HG02938 (cell line): Measurements from ENCODE around the gene NFASC.

ENCODE experiments used
- ATAC-seq: cut with Tn5 transposase; IDR thresholded peaks from one replicate; pipeline ENCODE4 v1.9.1; 2021; ENCODE audit warnings: mild to moderate bottlenecking, moderate library complexity; ENCODE audit not compliant: unreplicated experiment

The NFASC gene

DNA sequence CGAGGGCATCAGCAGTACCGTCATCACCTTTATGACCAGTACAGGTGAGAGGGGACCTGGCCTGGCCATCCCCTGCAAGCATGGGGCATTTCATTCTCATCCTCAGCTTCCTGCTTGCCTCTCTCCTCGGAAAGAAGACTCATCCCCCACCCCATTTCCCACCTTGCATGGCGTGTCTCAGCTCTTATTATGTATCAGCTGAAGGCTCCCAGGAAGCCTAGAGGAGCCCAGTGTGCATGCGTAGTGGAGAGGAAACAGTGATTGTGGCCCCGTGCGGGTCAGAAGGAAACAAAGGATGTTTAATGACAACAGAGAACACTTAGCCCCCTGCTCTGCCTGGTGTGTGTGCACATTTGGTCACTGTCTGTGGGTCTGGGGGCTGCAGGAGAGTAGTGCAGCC lies 132.0 kb downstream of the NFASC start:
- ATAC-seq, result no peak

DNA sequence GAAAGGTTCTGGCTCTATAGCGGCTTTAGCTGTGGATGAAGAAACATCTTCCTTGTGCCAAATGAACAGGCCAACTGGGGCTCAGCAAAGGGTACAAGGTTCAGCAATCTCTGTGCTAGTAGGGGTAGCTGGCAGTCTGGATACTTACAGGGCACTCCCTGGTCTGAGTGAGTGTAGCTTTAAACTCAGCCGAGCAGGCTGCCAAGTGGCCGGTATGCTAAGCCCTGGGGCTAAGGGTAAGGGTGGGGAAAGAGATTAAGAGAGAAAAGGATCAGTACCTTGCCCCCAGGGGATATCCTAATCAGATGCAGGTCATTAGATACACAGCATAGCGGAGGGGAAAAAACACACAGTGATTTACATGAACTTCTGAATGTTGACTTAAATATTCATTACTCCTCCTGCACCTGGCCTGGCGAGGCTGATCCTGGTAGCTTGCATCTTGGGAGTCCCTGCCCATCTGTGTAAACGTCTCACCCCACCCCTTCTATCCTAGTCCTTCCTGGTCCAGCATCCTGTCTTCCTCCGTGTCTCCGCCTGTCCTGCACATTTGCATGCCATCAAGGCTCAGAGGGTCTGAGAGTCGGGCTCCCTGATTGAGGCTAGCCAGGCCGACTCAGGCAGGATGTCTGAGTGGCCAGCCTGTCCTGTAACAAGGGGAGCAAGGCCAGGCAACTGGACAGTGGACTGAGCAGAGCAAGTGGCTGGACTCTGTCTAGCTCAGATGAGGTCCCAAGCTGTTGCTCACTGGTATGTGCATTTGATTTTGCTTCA lies 132.9 kb downstream of the NFASC start:
- ATAC-seq, result no peak

DNA sequence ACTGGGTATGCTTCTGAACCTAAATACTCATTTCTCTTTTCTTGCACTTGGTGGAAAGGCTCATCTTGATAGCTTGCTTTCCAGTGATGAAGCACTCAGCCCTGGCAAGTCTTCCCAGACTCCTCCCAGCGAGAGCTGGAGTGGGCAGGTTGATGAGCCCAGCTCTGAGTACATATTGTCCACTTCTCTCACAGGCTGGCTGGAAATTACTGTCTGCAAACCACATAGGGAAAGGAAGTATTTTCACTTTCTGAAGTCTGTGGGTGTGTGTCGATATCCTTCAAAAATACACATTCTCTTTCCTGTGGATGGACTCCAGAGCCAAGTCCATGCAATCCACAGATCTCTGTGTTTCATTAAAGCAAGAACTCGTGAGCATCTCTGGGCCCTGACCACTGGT lies 133.7 kb downstream of the NFASC start:
- no peak for ATAC-seq

DNA sequence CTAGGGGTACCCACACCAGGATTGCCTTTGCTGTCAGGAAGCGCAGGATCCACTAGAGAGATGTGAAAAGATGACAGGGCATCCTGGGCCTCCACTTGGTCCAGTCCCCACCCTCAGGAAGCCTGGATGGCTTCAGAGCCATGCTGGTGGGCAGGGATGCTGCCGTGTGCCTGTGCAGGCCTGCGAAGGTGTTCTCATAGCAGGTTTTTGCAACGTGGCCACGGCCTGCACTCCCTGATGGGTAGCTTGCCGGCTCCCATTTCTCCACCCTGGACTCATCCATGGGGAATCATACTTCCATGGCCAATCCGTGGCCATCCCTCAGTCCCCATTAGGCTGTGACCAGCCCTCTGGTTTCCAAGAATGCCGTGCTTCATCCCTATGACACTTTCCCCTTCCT lies 138.2 kb downstream of the NFASC start:
- ATAC-seq, result no peak

DNA sequence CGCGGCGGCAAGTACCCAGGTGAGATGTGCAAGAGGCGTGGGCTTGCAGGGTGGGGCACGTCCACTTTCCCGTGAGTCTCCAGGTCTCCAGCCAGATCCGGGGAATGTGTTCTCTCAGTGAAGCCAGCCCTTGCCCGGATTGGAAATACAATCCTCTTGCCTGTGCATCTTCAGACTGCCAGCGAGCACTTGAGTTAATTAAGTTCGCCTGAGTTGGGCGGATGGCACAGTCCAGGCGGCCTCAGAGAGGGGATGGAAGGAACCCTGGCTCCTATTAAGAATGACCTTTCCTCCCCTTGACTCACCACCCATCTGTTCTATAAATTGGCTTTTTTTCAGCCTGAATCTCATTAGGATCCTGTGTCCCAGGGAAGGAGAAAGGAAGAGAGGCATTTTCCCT lies 139.0 kb downstream of the NFASC start:
- no peak for ATAC-seq

DNA sequence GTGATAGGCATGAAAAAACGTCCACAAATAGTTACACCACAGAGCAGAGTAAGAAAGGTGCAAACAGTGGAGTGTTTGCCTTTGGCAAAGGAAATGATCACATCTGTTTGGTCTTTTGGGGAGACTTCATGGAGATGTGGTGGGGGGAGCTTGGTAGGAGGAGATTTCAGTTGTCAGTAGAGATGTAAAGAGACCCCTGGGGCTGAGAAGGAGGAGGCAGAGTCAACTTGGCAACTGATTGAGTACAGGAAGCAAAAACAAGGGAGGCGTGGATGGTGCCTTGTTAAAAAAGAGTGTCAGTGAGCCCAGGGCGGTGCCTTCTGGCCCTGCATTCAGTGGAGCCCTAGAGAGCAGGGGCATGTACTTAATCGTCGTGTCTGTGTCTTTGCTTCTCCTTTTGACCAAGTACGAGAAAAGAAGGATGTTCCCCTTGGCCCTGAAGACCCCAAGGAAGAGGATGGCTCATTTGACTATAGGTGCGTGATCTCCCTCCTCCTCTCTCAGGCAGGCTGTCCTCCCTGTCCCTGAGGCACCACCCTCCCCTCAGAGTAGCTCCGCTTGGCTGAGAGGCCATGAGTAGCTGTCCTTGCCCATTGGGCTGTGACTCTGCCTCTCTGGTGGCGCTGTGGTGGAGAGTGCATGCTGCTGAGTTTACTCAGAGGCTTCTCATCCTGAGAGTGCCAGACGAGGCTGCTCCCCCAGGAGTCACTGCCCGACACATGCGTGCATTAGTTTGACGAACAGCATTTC lies 141.9 kb downstream of the NFASC start:
- ATAC-seq, result no peak

DNA sequence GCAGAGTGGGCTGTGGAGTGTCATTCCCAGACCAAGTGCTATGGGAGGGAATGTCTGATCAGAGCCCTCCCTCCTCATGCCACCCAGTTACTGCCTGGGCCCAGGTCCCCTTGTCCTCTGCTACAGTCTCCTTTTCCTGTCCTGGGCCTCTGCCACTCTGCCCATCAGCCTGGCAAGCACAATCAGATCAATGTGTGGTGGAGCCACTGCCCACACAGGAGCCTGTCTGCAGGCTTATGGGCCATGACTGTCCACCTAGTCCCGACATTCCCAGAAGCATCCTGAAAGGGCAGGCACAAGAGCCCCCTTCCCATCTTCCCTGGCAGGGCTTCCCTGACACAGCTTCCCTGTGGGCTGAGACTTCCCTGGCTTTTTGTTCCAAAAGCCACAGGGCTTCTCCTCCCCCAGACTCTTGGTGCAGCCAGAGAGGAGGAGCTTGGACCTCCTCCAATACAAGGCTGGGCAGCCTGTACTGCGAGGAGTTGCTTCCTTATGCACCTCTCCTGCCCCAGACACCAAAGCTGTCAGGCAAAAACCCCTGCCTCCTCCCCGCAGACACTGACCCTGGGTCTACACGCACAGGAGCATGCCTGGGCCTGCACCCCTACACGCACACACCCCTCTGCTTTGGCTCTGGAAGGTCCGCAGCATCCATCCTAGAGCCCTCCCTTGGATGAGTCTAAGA lies 143.2 kb downstream of the NFASC start:
- no peak for ATAC-seq

DNA sequence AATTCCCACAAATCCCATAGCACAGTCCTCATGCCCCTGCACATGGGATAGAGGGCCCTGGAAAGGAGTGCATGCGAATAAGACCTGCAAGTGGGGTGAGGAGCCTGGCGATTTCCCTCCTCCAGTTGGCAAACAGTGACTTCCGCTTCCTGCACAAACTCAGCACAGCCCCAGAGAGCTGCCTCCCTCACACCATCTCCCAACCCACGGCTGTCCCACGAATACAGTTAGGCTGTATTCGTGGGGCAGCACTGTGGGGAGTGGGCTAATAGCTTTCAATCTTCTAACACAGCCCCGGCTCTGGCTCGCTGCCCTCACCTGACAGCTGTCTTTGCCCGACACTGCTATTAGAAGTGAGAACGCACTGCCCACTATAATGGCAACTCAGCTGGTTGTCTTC lies 144.1 kb downstream of the NFASC start:
- no peak for ATAC-seq

DNA sequence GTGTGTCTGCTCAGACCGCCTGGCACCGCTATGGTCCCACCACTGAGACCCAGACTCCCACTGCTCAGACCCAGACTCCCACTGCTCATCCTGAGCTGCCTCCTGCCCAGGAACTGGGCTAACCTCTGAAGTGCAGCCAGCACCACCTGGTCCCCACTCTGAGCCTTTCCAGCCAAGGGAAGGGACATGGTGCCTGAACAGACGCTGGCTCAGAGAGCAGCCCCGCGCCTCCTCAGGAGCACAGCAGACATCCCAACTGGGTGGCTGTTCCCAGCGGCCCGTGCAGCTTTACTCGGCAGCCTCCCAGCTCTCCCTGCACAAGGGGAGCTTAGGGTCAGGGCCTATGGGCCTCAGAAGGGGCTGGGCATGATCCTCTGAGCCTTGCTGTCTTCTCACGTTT lies 144.6 kb downstream of the NFASC start:
- ATAC-seq, result no peak

DNA sequence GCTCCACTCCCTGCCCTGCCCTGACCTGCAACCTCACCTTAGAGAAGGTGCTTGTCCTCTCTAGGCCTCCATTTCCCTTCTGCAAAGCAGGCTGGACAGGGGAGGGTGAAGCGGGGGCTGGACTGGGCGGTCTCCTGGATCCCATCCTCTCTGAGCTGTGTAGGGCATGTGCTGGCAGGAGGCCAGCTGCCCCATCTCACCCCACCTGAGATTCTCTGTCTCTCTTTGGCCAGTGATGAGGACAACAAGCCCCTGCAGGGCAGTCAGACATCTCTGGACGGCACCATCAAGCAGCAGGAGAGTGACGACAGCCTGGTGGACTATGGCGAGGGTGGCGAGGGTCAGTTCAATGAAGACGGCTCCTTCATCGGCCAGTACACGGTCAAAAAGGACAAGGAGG lies 145.4 kb downstream of the NFASC start:
- no peak for ATAC-seq

DNA sequence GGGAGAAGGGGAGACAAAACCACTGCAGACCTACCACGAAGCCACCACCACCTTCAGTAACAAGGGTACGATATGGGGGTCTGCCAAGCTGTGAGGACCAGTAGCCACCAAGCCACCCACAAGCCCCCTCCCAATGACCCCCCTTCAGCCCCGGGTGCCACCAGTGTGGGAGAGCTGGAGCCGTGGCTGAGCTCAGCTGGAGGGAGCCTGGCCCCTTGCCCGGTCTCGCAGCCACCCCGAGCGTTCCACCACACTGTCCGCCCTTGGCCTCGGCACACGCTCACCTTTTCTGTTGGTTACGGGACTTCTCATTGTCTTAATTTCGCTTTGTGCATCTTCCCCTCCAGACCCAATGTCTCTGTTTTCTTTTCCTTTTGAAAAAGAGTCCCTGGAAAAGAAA lies 145.9 kb downstream of the NFASC start:
- ATAC-seq, result no peak

DNA sequence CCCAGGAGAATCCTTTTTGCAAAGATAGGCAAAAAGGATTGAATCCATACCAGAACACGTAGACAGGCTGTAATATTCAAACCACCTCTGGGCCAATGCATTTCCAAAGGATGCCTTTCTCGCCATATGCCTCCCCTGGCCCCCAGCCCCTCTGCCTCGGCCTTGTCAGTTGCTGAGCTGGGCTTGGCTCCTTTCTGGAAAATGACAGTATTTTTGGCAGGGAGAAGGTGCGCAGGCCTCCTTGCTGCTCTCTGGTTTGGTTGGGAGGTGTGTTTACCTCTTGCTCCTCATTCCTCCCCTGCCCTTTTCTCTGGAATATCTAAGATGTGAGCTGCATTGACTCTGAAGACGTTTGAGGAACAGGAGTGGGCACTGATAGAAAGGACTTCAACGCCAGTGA lies 146.3 kb downstream of the NFASC start:
- ATAC-seq, result no peak

DNA sequence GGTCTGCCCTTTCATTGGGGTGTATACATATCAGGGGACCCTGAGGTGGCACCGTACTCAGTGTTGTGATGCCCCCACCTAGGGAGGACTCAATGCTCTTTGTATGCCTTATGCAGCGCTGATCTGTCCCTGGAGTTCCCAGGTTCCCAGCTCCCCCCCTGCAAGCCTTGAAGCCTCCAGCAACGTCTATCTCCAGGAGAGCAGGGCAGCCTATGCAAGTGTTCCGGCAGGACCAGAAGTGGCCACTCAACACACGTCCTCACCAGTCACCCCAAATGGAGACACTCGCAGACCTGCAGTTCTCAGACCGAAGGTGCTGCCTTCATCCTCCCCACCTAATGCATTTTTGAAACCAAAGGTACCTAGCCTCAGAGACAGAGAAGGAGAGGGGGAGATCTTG lies 147.1 kb downstream of the NFASC start:
- no peak for ATAC-seq

DNA sequence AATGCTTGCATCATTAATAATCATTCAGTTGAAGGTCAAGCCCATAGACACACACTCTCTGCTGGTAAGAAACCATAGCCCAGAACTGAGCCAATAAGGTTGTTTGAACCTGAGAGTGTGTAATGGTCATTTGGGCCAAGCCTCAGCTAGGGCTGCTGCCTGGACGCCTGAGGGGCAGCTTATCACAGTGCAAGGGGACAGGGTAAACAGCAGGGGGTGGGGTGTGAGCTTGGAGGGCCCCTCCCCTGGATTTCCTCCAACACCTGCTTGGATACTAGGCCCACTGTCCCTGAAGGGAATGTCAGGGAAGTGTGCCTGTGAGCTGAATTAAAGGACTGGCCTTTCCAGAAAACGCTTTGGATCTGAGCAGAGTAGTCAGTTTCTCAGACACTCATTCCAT lies 147.7 kb downstream of the NFASC start:
- no peak for ATAC-seq

DNA sequence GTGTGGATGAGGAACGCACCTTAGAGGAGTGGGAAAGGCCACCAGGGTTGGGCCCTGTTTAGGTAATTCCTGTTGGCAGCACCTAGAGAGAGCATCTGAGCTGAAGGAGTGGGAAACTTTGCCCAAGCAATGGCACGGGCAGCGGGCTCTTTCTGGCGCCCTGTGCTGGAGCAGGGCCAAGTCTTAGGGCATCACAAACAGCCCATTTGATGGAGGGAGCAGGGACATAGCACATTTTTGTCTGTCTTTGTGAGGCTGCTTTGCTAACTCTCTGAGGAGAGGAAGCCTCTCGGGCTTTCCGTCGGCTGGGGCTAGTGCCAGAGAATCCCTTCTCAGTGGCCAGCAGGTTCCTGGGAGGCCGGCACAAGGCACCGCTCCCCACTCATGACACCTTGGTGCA lies 149.8 kb downstream of the NFASC start:
- ATAC-seq, result no peak

DNA sequence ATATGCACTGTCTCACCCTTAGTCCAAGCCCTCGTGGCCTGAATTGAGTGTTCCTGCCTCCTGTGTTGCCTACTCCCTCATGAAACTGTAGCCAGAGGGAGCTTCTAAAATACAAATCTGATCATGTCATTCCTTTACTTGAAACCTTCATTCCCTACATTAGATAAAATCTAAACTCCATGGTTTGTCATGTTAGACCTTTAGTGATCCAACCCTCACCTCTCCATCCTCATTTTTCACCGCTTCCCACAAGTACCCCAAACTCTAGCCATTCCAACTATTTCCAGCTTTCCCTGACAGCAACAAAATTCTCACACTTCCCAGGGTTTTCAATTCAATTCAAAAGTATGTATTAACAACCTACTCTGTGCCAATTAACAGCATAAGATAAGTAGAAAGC lies 154.0 kb downstream of the NFASC start:
- ATAC-seq, result no peak

DNA sequence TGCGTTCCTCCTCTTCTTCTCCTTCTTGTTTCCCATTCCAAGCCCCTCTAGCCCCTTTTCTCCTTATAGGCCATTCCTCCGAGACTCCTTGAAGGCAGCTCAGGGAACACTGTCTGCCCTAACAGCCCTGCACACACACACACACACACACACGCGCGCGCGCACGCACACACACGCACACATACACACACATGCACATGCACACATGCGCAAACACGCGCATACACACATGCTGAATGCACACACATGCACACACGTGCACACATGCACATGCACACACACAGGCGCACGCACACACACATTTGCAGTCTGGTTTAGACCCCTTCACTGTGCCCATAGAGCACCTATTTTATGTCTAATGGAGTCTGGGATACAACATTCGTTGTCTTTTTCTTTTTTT lies 154.6 kb downstream of the NFASC start:
- no peak for ATAC-seq

DNA sequence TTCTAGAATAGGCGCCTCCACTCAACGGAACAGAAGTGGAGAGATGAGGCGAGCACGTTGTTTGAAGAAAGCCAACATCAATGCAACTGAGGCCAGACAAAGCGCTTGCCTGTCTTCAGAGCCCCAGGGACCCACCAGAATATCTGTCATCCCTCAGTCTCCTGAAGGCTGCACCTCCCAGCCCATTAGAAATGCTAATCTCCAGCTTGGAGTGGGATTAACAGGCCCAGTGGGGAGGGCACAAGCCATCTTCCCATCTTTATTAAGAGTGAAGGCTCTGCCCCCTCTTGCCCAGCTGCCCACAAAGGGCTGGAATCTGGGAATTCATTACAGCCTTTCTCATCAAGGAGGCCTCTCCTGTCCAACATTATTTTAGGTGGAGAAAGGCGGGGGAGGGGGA lies 155.5 kb downstream of the NFASC start:
- no peak for ATAC-seq

DNA sequence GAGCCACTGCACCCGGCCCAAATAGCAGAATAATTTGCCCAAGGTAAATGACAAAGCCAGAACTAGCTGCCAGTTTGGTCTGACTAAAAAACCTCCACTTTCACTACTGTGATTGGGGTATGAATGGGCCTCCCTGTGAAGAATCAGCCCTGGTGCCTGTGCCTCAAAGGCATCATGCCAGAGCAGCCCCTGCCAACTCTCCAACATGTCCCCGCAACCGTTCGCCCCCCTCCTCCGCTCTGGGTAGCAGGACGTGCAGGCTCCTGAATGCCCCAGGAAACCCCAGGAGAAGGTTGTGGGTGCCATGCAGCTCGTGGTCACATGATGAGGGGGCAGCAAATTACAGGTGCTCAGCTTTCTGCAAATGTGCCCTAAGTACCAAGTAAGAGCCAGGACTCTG lies 157.7 kb downstream of the NFASC start:
- ATAC-seq, result no peak

DNA sequence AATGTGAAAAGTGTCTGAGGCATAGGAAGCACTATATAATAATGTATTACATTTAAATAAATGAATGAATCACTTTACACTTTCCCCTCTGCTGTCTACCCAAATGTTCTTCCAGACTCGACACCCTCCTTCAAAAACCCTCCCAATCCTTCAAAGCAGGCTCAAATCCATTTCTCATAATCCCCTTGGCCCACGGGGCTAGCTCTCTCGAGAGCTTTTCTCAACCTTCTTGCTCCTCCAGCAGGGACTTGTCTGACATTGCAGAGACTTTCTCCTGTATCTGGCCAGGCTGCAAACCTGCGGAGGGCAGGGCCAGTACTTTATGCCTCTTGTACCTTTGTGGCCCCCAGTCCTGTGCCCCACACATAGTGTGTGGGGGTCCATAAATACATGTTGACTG lies 158.3 kb downstream of the NFASC start:
- ATAC-seq, result no peak

DNA sequence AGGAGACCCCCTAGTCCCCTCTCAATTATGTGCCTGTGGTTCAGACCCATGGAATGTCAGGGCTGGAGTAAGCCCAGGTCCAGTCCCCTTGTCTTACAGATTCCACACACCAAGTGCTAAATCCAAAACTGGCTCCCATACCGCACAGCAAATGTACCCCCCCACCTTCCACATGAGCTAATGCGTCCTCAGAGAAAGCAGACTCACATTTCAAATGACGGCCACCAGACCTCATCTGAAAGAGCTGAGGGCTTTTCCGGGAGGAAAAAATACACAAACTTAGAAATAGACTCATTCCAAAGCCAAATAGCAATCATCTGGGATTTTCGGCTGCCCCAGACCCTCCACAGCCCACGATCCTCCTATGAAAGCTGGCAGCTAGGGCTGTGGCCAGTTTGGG lies 159.6 kb downstream of the NFASC start:
- no peak for ATAC-seq

DNA sequence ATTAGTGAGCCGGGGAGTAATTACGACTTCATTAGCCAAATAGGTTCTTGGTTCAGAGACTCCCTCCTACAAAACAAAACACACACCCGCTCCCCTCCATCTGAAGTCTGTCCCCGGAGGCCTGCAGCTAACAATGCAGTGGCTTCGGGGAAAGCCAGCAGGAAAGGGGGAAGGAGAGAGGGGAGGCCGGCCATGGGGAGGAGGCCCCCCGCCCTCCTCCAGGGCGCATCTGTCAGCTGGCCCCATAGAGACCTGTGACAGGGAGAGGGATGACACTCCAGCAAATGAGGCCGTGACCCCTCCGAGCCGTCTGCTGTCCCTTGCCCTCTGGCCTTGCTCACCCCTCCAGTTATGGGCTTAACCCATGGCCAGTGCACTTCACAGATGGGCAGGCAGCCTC lies 160.2 kb downstream of the NFASC start:
- ATAC-seq, result no peak
